ENCODE data around the gene POLR3E. TPM values are rescaled to one million over a fixed set of nuclear protein-coding genes. Genes with fewer than 3 reads are reported as not detected.
A peak's percentile ranks its signal among the peaks of the same experiment; 100 is the strongest.

The POLR3E gene
- total and polyA plus RNA-seq, 2 experiments from 2014 or later, result 14.0 to 20.8 TPM

GRCh38 chr16:22255335-22255734 lies 41.9 kb upstream of the POLR3E start:
- H3K27me3 ChIP-seq (replicated peaks; ENCODE audit: insufficient read depth), result no peaks in the 10 kb centered on the region
- H3K4me2 ChIP-seq (ENCODE audit: unreplicated experiment), result no peak overlapping the region
- H2AFZ ChIP-seq, result no peak overlapping the region
- no peaks in the 10 kb centered on the region for H4K20me1 ChIP-seq (ENCODE audit: insufficient read depth)
- no peaks in the 10 kb centered on the region for H3K79me2 ChIP-seq (ENCODE audit: insufficient read depth)
- H3K9me2 ChIP-seq (ENCODE audit: insufficient read depth), result no peaks in the 10 kb centered on the region
- TF ChIP-seq EZH2phosphoT487 (IDR thresholded peaks at IDR 0.05; ENCODE audit: insufficient read depth, low read depth), result no peak
- TF ChIP-seq EZH2 (IDR thresholded peaks at IDR 0.05; ENCODE audit: insufficient read depth, poor library complexity, severe bottlenecking), result no peak
- peak; percentile 19 for DNase-seq
- H3K9ac ChIP-seq, result no peak overlapping the region
- no peaks in the 10 kb centered on the region for H3K4me1 ChIP-seq (ENCODE audit: insufficient read depth)
- H3K9me3 ChIP-seq (ENCODE audit: low read depth), result no peaks in the 10 kb centered on the region
- 100% methylated on average over 1 of the region's 1 CpG for WGBS, 2 experiments (ENCODE audit: low coverage in 1 of 2, low lambda C conversion rate in 2 of 2, missing lambda C conversion rate in 2 of 2)
- no peaks in the 10 kb centered on the region for H3F3A ChIP-seq (ENCODE audit: insufficient read depth)
- peaks cover 47% of the 10 kb centered on the region for H3K36me3 ChIP-seq (ENCODE audit: low read depth)
- H3K27ac ChIP-seq, result no peak overlapping the region
- in situ Hi-C loops (cut with MboI), result no loop called here
- H3K4me3 ChIP-seq, result no peak overlapping the region

- H3K4me1 ChIP-seq (ENCODE audit: insufficient read depth), result peaks cover 4% of the 10 kb centered on the region; the same call in 1 of the 2 replicates
- H4K20me1 ChIP-seq (ENCODE audit: insufficient read depth), result no peaks in the 10 kb centered on the region
- H3F3A ChIP-seq (ENCODE audit: insufficient read depth), result no peaks in the 10 kb centered on the region
- no peak for DNase-seq
- H3K9me2 ChIP-seq (ENCODE audit: insufficient read depth), result no peaks in the 10 kb centered on the region
- in situ Hi-C loops (cut with MboI), result no loop called here
- H2AFZ ChIP-seq, result no peak overlapping the region
- no peak overlapping the region for H3K9ac ChIP-seq
- H3K36me3 ChIP-seq (ENCODE audit: low read depth), result peaks cover 52% of the 10 kb centered on the region
- H3K9me3 ChIP-seq (ENCODE audit: low read depth), result no peaks in the 10 kb centered on the region
- 100% methylated on average over 13 of the region's 13 CpGs for WGBS, 2 experiments (ENCODE audit: low coverage in 1 of 2, low lambda C conversion rate in 2 of 2, missing lambda C conversion rate in 2 of 2)
- no peaks in the 10 kb centered on the region for H3K27me3 ChIP-seq (replicated peaks; ENCODE audit: insufficient read depth)
- TF ChIP-seq EZH2 (IDR thresholded peaks at IDR 0.05; ENCODE audit: insufficient read depth, poor library complexity, severe bottlenecking) (no peak), EZH2phosphoT487 (IDR thresholded peaks at IDR 0.05; ENCODE audit: insufficient read depth, low read depth) (no peak)
- H3K79me2 ChIP-seq (ENCODE audit: insufficient read depth), result no peaks in the 10 kb centered on the region
- no peak overlapping the region for H3K4me3 ChIP-seq
- no peak overlapping the region for H3K4me2 ChIP-seq (ENCODE audit: unreplicated experiment)
- H3K27ac ChIP-seq, result no peak overlapping the region
These were observed 39.8 kb upstream of the POLR3E start for GRCh38 chr16:22257440-22257839.

GRCh38 chr16:22260490-22260889 lies 36.7 kb upstream of the POLR3E start:
- 93 to 95% methylated on average over 3 of the region's 3 CpGs for WGBS, 2 experiments (ENCODE audit: low coverage in 1 of 2, low lambda C conversion rate in 2 of 2, missing lambda C conversion rate in 2 of 2)
- no peaks in the 10 kb centered on the region for H3K9me2 ChIP-seq (ENCODE audit: insufficient read depth)
- no peaks in the 10 kb centered on the region for H4K20me1 ChIP-seq (ENCODE audit: insufficient read depth)
- H3F3A ChIP-seq (ENCODE audit: insufficient read depth), result no peaks in the 10 kb centered on the region
- TF ChIP-seq EZH2phosphoT487 (IDR thresholded peaks at IDR 0.05; ENCODE audit: insufficient read depth, low read depth) (no peak), EZH2 (IDR thresholded peaks at IDR 0.05; ENCODE audit: insufficient read depth, poor library complexity, severe bottlenecking) (no peak)
- H3K4me1 ChIP-seq (ENCODE audit: insufficient read depth), result peaks cover 7% of the 10 kb centered on the region; the same call in 1 of the 2 replicates
- in situ Hi-C loops (cut with MboI), result no loop called here
- H3K27me3 ChIP-seq (replicated peaks; ENCODE audit: insufficient read depth), result no peaks in the 10 kb centered on the region
- peaks cover 39% of the 10 kb centered on the region for H3K36me3 ChIP-seq (ENCODE audit: low read depth)
- H3K27ac ChIP-seq, result no peak overlapping the region
- H3K9me3 ChIP-seq (ENCODE audit: low read depth), result no peaks in the 10 kb centered on the region
- DNase-seq, result no peak
- no peak overlapping the region for H2AFZ ChIP-seq
- H3K4me3 ChIP-seq, result no peak overlapping the region
- H3K9ac ChIP-seq, result no peak overlapping the region
- H3K4me2 ChIP-seq (ENCODE audit: unreplicated experiment), result no peak overlapping the region
- no peaks in the 10 kb centered on the region for H3K79me2 ChIP-seq (ENCODE audit: insufficient read depth)

- no peaks in the 10 kb centered on the region for H3K9me3 ChIP-seq (ENCODE audit: low read depth)
- no peak overlapping the region for H3K9ac ChIP-seq
- WGBS, 2 experiments (ENCODE audit: low coverage in 1 of 2, low lambda C conversion rate in 2 of 2, missing lambda C conversion rate in 2 of 2), result 53 to 56% methylated on average over 4 of the region's 4 CpGs
- no peak overlapping the region for H2AFZ ChIP-seq
- H3F3A ChIP-seq (ENCODE audit: insufficient read depth), result no peaks in the 10 kb centered on the region
- H3K36me3 ChIP-seq (ENCODE audit: low read depth), result peaks cover 37% of the 10 kb centered on the region
- in situ Hi-C loops (cut with MboI), result no loop called here
- no peak for TF ChIP-seq EZH2phosphoT487 (IDR thresholded peaks at IDR 0.05; ENCODE audit: insufficient read depth, low read depth)
- TF ChIP-seq EZH2 (IDR thresholded peaks at IDR 0.05; ENCODE audit: insufficient read depth, poor library complexity, severe bottlenecking), result no peak
- no peak overlapping the region for H3K4me3 ChIP-seq
- no peaks in the 10 kb centered on the region for H4K20me1 ChIP-seq (ENCODE audit: insufficient read depth)
- H3K9me2 ChIP-seq (ENCODE audit: insufficient read depth), result no peaks in the 10 kb centered on the region
- H3K4me1 ChIP-seq (ENCODE audit: insufficient read depth), result peaks cover 7% of the 10 kb centered on the region; the same call in 1 of the 2 replicates
- H3K27me3 ChIP-seq (replicated peaks; ENCODE audit: insufficient read depth), result no peaks in the 10 kb centered on the region
- peak; percentile 60 for DNase-seq
- no peak overlapping the region for H3K4me2 ChIP-seq (ENCODE audit: unreplicated experiment)
- no peaks in the 10 kb centered on the region for H3K79me2 ChIP-seq (ENCODE audit: insufficient read depth)
- peak overlapping the region; percentile 19; the same call in 1 of the 2 replicates for H3K27ac ChIP-seq
These were observed 34.7 kb upstream of the POLR3E start for GRCh38 chr16:22262460-22262859.

- no peaks in the 10 kb centered on the region for H3K27me3 ChIP-seq (replicated peaks; ENCODE audit: insufficient read depth)
- no peaks in the 10 kb centered on the region for H3K9me3 ChIP-seq (ENCODE audit: low read depth)
- no peaks in the 10 kb centered on the region for H3K9me2 ChIP-seq (ENCODE audit: insufficient read depth)
- in situ Hi-C loops (cut with MboI), result no loop called here
- no peaks in the 10 kb centered on the region for H3K79me2 ChIP-seq (ENCODE audit: insufficient read depth)
- no peak overlapping the region for H3K27ac ChIP-seq
- H2AFZ ChIP-seq, result no peak overlapping the region
- 87 to 95% methylated on average over 7 of the region's 7 CpGs for WGBS, 2 experiments (ENCODE audit: low coverage in 1 of 2, low lambda C conversion rate in 2 of 2, missing lambda C conversion rate in 2 of 2)
- H3K4me2 ChIP-seq (ENCODE audit: unreplicated experiment), result no peak overlapping the region
- peaks cover 7% of the 10 kb centered on the region; the same call in 1 of the 2 replicates for H3K4me1 ChIP-seq (ENCODE audit: insufficient read depth)
- no peak overlapping the region for H3K4me3 ChIP-seq
- H3F3A ChIP-seq (ENCODE audit: insufficient read depth), result no peaks in the 10 kb centered on the region
- no peak overlapping the region for H3K9ac ChIP-seq
- TF ChIP-seq EZH2phosphoT487 (IDR thresholded peaks at IDR 0.05; ENCODE audit: insufficient read depth, low read depth) (no peak), EZH2 (IDR thresholded peaks at IDR 0.05; ENCODE audit: insufficient read depth, poor library complexity, severe bottlenecking) (no peak)
- H4K20me1 ChIP-seq (ENCODE audit: insufficient read depth), result no peaks in the 10 kb centered on the region
- peaks cover 15% of the 10 kb centered on the region; the same call in 1 of the 2 replicates for H3K36me3 ChIP-seq (ENCODE audit: low read depth)
- no peak for DNase-seq
These were observed 32.4 kb upstream of the POLR3E start for GRCh38 chr16:22264786-22265185.
